Smooth muscle cell (in vitro differentiated cells): Measurements from ENCODE around the gene FYTTD1. TPM values are rescaled to one million over a fixed set of nuclear protein-coding genes. Genes with fewer than 3 reads are reported as not detected.

ENCODE experiments used
- DNase-seq: peaks from one replicate; lab custom pipeline; 2025; ENCODE audit not compliant: unreplicated experiment; lab: John Stamatoyannopoulos, UW
- H2AFZ ChIP-seq: fragments of 200-600 bp; sonication (generic); 2 replicates; pipeline ENCODE4 v1.6.0; 2016; ENCODE audit warnings: antibody characterized with exemption, low read depth, mild to moderate bottlenecking
- H3F3A ChIP-seq: fragments of 200-600 bp; sonication (generic); 2 replicates; pipeline ENCODE4 v1.6.0; 2017; ENCODE audit warnings: antibody characterized with exemption, low read depth
- H3K27ac ChIP-seq: fragments of 200-600 bp; sonication (generic); 2 replicates; pipeline ENCODE4 v1.5.1; 2016; ENCODE audit warnings: low read depth, mild to moderate bottlenecking
- H3K27me3 ChIP-seq: fragments of 200-600 bp; sonication (generic); 2 replicates; pipeline ENCODE4 v1.6.1; 2016; ENCODE audit warnings: low read depth, mild to moderate bottlenecking
- H3K36me3 ChIP-seq: fragments of 200-600 bp; sonication (generic); 2 replicates; pipeline ENCODE4 v1.5.1; 2016; ENCODE audit warnings: low read depth
- H3K4me1 ChIP-seq: fragments of 200-600 bp; sonication (generic); 2 replicates; pipeline ENCODE4 v1.5.1; 2016; ENCODE audit warnings: low read depth
- H3K4me2 ChIP-seq: fragments of 200-600 bp; sonication (generic); 2 replicates; pipeline ENCODE4 v1.6.0; 2016; ENCODE audit warnings: mild to moderate bottlenecking
- H3K4me3 ChIP-seq: fragments of 200-600 bp; sonication (generic); 2 replicates; pipeline ENCODE4 v1.5.1; 2016; ENCODE audit warnings: mild to moderate bottlenecking
- H3K79me2 ChIP-seq: fragments of 200-600 bp; sonication (generic); 2 replicates; pipeline ENCODE4 v1.6.0; 2016; ENCODE audit warnings: low read depth, mild to moderate bottlenecking
- H3K9ac ChIP-seq: fragments of 200-600 bp; sonication (generic); 2 replicates; pipeline ENCODE4 v1.6.0; 2016; ENCODE audit warnings: low read depth
- H3K9me3 ChIP-seq: fragments of 200-600 bp; sonication (generic); replicated peaks from 2 replicates; pipeline ENCODE4 v1.5.1; 2016; ENCODE audit warnings: low read depth
- H4K20me1 ChIP-seq: fragments of 200-600 bp; sonication (generic); 2 replicates; pipeline ENCODE4 v1.6.0; 2016; ENCODE audit warnings: low read depth
- CTCF ChIP-seq: fragments of 200-600 bp; sonication (generic); IDR thresholded peaks from 2 replicates; pipeline ENCODE4 v1.5.1; 2017; ENCODE audit warnings: borderline replicate concordance, mild to moderate bottlenecking, antibody characterized with exemption; ENCODE audit not compliant: insufficient read depth, poor library complexity, severe bottlenecking
- WGBS: methylation state at CpG from one replicate; pipeline ENCODE4 v1.1.7; 2016; ENCODE audit warnings: low lambda C conversion rate; 5-methylcytosine and 5-hydroxymethylcytosine counted together
- polyA plus RNA-seq: library from polyadenylated mRNA; unstranded; fragments of >200 nt; fragmentation: Nextera tagmentation; extraction: Ambion mirVana; gene quantifications from 2 replicates; pipeline ENCODE4 v1.2.1, GENCODE V29; 2016
- total RNA-seq: library from RNA; depleted of rRNA; stranded (reverse); fragments of >200 nt; gene quantifications from 2 replicates; pipeline ENCODE4 v1.2.3, GENCODE V29; 2014

The FYTTD1 gene
- total and polyA plus RNA-seq, 2 experiments from 2014 or later: 32.7 to 33.2 TPM

- no peaks in the 10 kb centered on the region for H3F3A ChIP-seq
- H3K9ac ChIP-seq: no peak overlapping the region
- no peaks in the 10 kb centered on the region for H3K4me1 ChIP-seq
- H3K27me3 ChIP-seq: no peaks in the 10 kb centered on the region
- no peak for DNase-seq
- H3K36me3 ChIP-seq: peaks cover 25% of the 10 kb centered on the region
- no peak for TF ChIP-seq CTCF
- WGBS: 97% methylated on average over 8 of the region's 8 CpGs
- no peak overlapping the region for H3K4me2 ChIP-seq
- no peaks in the 10 kb centered on the region for H3K9me3 ChIP-seq
- no peaks in the 10 kb centered on the region for H4K20me1 ChIP-seq
- no peak overlapping the region for H2AFZ ChIP-seq
- no peak overlapping the region for H3K27ac ChIP-seq
- H3K4me3 ChIP-seq: no peak overlapping the region
- no peaks in the 10 kb centered on the region for H3K79me2 ChIP-seq
Observed at GRCh38 chr3:197833930-197834715, 84.4 kb downstream of the FYTTD1 start.

DNA sequence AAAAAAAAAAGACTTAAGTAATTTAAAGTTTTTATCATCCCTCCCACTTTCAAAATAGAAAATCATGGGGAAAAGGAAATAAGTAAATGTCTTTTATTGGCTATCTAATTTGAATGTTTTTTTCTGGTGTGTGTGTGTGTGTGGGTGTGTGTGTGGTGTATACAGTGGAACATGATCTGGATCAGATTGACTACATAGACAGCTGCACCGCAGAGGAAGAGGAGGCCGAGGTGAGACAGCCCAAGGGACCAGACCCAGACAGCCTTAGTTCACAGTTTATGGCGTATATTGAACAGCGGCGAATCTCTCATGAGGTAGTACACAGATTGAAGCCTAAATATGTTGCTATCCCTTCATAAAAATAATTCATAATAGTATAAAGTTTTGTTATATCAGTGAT, 85.8 kb downstream of the FYTTD1 start:
- WGBS: 98% methylated on average over 5 of the region's 5 CpGs
- no peak overlapping the region for H3K9ac ChIP-seq
- no peak for TF ChIP-seq CTCF
- H3K4me3 ChIP-seq: no peak overlapping the region
- H3K79me2 ChIP-seq: no peaks in the 10 kb centered on the region
- no peaks in the 10 kb centered on the region for H3K27me3 ChIP-seq
- no peaks in the 10 kb centered on the region for H3F3A ChIP-seq
- H3K27ac ChIP-seq: no peak overlapping the region
- no peaks in the 10 kb centered on the region for H3K4me1 ChIP-seq
- no peaks in the 10 kb centered on the region for H3K9me3 ChIP-seq
- H3K36me3 ChIP-seq: peaks cover 17% of the 10 kb centered on the region
- no peak overlapping the region for H3K4me2 ChIP-seq
- H4K20me1 ChIP-seq: no peaks in the 10 kb centered on the region
- DNase-seq: no peak
- no peak overlapping the region for H2AFZ ChIP-seq

- Histone ChIP-seq H3K4me3 (no peak overlapping the region), H3K36me3 (peaks cover 17% of the 10 kb centered on the region), H3K27ac (no peak overlapping the region), H3F3A (no peaks in the 10 kb centered on the region), H3K9ac (no peak overlapping the region), H3K27me3 (no peaks in the 10 kb centered on the region), H3K79me2 (no peaks in the 10 kb centered on the region), H3K9me3 (no peaks in the 10 kb centered on the region), H3K4me2 (no peak overlapping the region), H2AFZ (no peak overlapping the region), H4K20me1 (no peaks in the 10 kb centered on the region), H3K4me1 (no peaks in the 10 kb centered on the region)
- no peak for TF ChIP-seq CTCF
- no peak for DNase-seq
Observed at GRCh38 chr3:197836244-197836643, 86.6 kb downstream of the FYTTD1 start.

Other genes with a start within 250 kb of the FYTTD1 start
- gene BDH1, start 193.9 kb upstream of the FYTTD1 start, total RNA-seq: 5.6 and 7.2 TPM in 2 replicates
- 4.0 and 7.5 TPM in 2 replicates for gene BDH1, start 193.9 kb upstream of the FYTTD1 start, polyA plus RNA-seq
- gene RUBCN, start 13.0 kb upstream of the FYTTD1 start, total RNA-seq: 6.0 and 7.5 TPM in 2 replicates
- gene RUBCN, start 13.0 kb upstream of the FYTTD1 start, polyA plus RNA-seq: 8.3 and 10.5 TPM in 2 replicates
- 31.7 and 49.2 TPM in 2 replicates for gene LRCH3, start 41.4 kb downstream of the FYTTD1 start, total RNA-seq
- 14.5 and 15.6 TPM in 2 replicates for gene LRCH3, start 41.4 kb downstream of the FYTTD1 start, polyA plus RNA-seq
- 969 and 1,156 TPM in 2 replicates for gene RPL35A, start 200.3 kb downstream of the FYTTD1 start, total RNA-seq
- 778 and 854 TPM in 2 replicates for gene RPL35A, start 200.3 kb downstream of the FYTTD1 start, polyA plus RNA-seq
- 5.0 and 7.8 TPM in 2 replicates for gene LMLN, start 210.3 kb downstream of the FYTTD1 start, total RNA-seq
- gene LMLN, start 210.3 kb downstream of the FYTTD1 start, polyA plus RNA-seq: 2.1 and 3.7 TPM in 2 replicates